HG03064 (cell line): ENCODE results near the gene CCL17.
"Not testable (repeated sequence)": the region's sequence is repeated elsewhere in the genome, so short reads cannot be mapped to it uniquely, and the experiment has no call there.

Experiments
- ATAC-seq: cut with Tn5 transposase; IDR thresholded peaks from one replicate; pipeline ENCODE4 v1.9.1; 2021; ENCODE audit warnings: low read depth; ENCODE audit not compliant: unreplicated experiment

Gene CCL17

DNA sequence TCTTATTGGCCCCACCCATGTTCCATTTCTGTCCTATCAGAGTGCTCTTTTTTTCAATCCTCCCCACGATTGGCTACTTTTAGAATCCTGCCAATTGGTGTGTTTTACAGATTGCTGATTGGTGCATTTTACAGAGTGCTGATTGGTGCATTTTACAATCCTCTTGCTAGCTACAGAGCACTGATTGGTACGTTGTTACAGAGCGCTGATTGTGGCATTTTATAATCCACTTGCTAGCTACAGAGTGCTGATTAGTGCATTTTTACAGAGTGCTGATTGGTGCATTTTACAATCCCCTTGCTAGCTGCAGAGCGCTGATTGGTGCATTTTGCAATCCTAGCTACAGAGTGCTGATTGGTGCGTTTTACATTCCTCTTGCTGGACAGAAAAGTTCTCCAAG, 9.5 kb upstream of the CCL17 start:
- no peak for ATAC-seq

DNA sequence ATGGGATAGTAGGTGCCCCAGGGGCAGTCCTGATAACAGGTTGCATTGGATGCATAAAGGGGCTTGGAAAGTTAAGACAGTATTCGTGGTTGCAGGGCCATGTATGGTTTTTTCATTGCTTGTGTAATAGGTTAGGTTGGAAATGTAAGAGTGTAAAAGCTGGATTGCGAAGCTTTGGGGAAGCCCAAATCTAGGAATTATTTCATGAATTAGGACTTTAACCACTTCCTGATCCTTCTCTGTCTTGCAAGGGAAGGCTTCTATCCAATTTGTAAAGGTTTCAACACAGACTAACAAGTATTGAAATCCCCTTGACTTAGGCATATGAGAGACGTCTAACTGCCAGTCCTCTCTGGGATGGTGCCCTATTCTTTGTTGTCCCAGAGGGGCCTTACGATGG, 7.8 kb upstream of the CCL17 start:
- no peak for ATAC-seq

DNA sequence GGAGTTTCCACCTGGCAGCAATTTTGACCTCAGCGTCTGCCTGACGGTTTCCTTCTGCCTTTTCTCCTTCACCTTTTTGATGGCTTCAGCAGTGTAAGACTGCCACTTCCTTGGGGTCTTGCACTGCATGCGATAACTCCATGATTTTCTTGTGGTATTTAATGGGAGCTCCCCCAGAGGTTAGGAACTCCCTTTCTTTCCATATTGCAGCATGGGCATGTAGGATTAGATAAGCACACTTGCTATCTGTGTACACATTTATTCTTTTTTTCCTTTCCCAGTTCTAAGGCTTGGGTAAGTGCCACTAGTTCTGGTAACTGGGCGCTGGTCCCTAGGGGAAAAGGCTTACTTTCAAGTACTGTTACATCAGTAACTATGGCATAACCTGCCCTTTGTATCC, 7.1 kb upstream of the CCL17 start:
- not testable (repeated sequence) for ATAC-seq

GRCh38 chr16:57401943-57402640, 2.5 kb upstream of the CCL17 start:
- no peak for ATAC-seq

DNA sequence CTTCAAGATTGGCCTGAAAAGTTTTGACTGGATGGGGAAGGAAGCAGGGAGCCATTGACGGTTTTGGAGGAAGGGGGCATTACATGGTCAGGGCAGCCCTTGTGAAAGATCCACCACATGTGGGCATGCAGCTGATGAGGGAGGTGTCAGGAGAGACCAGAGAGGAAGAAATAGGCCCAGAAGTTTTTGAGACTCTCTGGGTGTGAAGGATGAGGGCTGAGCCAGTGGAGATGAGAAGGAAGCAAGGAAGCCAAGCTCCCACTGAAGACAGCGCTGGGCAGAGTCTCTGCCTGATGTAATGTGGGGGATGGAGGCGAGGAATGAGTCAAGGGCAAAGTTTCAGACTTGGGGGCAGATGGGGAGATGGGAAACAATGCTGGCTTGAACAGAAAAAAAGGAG, 530 bp downstream of the CCL17 start:
- ATAC-seq, result no peak

DNA sequence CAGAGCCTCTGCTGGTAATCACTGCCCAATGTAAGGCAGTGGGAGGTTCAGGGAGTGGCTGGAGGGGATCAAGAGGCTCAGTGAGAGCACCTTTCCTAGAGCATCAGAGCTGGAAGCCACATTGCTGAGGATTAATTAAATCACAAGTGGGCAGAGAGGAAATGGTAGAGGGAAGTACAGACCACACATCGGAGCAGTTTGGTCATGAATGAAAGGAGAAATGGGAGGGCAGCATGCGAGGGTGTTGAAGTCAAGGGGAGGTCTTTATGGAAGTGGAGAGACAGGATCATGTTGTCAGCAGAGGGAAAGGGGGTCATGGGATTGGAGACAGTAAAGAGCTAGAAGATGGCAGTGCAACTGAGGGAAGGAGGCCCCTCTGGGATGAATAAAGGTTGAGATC, 2.3 kb downstream of the CCL17 start:
- no peak for ATAC-seq

GRCh38 chr16:57407521-57408353, 3.2 kb downstream of the CCL17 start:
- ATAC-seq, result no peak

GRCh38 chr16:57409065-57409464, 4.5 kb downstream of the CCL17 start:
- ATAC-seq, result no peak

GRCh38 chr16:57409870-57410587, 5.5 kb downstream of the CCL17 start:
- ATAC-seq, result no peak

DNA sequence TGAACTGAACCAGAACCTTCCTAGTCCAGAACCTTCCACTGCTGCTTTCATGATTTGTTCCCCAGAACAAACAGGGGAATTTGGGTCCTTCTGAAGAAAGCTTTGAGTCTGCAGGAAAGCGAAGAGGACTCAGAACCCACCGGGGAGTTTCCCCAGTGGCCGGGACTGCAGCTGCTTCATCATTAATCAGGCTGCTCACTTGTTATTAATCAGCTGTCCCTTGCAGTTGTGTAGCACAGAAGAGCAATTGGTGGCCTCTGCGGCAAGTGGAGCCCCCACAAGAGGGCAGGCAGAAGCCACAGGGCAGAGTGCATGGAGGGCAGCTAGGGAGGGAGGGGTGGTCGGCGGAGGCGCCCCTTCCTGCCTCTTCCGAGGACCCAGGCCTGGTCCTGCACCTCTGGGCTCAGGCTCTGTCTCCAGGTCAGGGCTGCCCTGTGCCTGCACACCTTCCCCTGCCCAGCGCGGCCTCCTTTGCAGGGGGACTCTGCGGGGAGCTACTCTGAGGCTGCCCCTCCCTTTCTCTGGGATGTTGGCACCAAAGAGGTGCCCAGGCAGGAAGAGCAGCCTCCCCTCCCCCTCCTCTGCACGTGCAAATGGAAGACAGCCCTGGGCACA, 6.9 kb downstream of the CCL17 start:
- ATAC-seq, result no peak

GRCh38 chr16:57412584-57412983, 8.0 kb downstream of the CCL17 start:
- no peak for ATAC-seq

GRCh38 chr16:57413301-57413730, 8.7 kb downstream of the CCL17 start:
- peak; percentile 66 for ATAC-seq

- ATAC-seq, result no peak
Measured at GRCh38 chr16:57413733-57414132, 9.2 kb downstream of the CCL17 start.

- ATAC-seq, result no peak
Measured at GRCh38 chr16:57416084-57416483, 11.5 kb downstream of the CCL17 start.

DNA sequence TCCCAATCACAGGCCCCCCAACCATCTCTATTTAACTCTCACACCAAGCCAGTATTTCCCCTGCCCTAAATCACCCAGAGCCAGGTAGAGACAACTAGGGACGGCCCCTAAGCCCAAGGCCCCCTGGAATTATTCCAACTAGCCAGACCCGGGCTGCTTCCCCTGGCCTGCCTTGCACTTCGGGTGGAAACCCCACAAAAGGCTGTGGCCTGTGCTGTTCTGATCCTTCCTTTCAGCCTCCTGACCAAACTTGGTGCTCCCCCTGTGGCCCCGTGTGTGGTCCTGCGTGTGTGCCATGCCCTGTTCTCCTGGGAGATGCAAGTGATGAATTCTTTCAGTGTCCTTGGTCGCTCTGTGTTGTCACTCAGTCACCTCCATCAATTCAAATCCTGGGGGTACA, 14.9 kb downstream of the CCL17 start:
- ATAC-seq, result no peak

DNA sequence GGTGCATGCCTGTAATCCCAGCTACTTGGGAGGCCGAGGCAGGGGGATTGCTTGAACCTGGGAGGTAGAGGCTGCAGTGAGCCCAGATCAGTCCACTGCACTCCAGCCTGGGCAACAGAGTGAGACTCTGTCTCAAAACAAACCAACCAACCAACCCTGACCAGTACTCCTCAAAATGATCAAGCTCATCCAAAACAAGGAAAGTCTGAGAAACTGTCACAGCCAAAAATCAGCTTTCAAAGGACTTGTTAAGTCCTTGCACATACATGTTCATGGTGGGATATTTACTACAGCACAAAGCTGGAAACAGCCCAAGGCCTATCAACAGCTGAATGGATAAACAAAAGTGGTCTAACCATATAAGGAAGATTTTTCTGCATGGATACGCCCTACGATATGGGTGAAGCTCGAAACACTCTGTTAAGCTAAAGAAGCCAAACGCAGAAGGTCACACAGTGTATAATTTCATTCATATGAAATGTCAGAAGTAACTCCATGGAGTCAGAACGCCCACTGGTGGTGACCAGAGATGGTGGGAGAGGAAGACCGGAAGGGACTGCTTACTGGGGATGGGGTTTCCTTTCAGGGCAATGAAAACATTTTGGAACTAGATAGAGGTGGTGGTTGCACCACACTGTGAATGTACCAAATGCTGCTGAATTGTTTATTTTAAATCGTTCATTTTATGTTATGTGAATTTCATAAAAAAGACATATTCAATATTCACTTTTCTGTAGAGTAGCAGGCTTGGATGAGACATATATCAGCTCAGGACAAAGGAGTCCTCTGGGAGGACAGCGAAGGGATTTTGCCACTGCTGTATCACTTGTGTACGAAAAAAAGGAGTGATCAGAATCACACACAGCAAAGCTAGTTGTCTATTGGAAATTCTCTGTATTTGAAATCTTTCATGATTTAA, 17.7 kb downstream of the CCL17 start:
- ATAC-seq, result no peak

GRCh38 chr16:57423152-57423551, 18.6 kb downstream of the CCL17 start:
- ATAC-seq, result no peak

DNA sequence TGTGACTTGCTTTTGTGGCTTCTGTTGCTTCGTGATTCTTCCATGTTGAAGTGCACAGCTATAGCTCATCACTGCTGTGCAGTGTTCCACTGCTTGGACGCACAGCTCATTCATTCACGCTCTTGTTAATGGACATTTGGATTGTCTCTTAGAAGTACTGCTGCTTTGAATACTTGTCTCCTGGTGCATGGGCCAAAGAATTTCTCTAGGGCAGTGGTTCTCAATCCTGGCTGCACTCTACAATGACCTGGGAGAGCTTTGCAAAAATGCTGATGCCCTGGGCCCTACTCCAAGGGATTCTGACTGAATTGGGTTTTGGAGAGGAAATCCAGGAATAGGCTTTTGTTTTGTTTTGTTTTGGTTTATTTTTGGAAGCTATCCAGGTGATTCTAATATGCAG, 20.0 kb downstream of the CCL17 start:
- no peak for ATAC-seq

- no peak for ATAC-seq
Measured at GRCh38 chr16:57426356-57426755, 21.8 kb downstream of the CCL17 start.

- no peak for ATAC-seq
Measured at GRCh38 chr16:57427307-57427706, 22.7 kb downstream of the CCL17 start.
